NCI-H2107 (cell line): ENCODE measurements around the gene ASAP2.

ENCODE experiments used
- DNase-seq: peaks from one replicate; lab custom pipeline; 2025; lab: John Stamatoyannopoulos, UW

ASAP2 gene

DNA sequence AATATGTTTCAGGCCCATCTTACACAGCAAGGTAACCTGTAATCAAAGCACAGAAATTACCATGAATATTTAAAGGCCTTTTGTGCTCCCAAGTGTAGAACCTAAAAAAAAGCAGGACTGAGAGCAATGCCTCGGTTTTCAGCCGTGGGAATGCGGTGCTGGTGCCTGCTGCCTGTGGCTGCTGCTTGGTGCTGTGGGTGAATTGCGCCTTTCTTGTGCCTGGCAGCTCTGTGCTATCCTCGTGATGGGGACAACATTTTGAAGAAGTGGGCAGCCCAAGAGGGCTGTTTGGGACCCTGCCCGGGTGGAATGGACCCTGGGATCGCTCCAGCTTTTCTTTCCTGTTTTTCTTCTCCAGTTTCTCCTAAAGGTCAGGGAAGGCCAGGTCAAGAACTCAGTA lies 91.2 kb downstream of the ASAP2 start:
- no peak for DNase-seq

DNA sequence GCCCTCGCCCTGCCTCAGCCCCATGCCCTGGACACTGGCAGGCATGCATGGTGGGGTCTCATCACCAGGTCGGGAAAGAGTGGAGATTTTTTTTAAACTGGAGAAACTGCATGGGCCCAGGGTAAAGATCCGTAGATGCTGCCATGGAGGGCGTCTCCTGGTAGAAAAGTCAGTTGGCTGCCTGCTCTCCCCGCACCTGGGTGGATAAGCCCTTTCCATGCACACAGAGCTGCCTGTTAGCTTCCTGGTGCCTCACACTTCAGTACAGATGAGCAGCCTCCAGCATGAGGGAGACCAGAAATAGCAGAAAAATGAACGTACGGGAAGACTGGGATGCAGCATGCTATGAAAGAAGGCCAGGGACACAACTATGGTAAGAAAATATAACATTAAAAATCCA lies 92.0 kb downstream of the ASAP2 start:
- no peak for DNase-seq

DNA sequence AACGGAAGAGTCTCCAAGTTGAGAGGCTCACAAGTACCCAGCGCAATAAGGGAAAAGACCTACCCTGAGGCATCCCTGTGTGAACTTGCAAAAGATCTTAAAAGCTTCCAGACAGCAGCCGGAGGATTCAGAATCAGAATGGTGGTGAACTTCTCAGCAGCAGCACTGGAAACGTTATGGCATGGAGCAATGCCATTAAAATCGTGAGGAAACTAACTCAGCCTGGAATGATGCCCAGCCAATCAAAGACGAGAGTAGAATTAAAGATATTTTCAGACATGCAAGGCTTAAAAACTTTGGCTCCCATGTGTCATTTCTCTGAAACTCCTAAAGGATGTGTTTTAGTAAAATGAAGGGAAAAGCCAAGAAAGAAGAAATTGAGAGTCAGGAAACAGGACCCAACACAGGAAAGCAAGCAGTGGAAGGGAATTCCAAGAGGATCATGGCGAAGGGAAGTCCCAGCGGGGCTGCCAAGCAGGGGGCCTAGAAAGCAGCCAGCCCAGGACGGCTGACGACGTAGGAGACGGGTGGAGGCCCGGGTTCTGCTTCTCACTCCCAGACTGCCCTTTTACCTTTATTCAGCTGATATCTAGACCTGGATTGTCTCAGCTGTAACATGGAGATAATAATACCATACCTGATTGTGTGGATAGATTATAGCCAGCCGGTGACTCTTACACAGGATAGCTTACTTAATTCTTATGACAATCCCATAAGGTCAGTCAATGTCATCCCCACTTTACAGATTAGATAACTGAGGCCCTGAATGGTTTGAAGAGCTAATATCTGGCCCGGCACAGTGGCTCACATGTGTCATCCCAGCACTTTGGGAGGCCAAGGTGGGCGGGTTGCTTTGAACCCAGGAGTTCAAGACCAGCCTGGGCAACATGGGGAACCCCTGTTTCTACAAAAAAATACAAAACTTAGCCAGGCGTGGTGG lies 92.8 kb downstream of the ASAP2 start:
- DNase-seq: no peak

DNA sequence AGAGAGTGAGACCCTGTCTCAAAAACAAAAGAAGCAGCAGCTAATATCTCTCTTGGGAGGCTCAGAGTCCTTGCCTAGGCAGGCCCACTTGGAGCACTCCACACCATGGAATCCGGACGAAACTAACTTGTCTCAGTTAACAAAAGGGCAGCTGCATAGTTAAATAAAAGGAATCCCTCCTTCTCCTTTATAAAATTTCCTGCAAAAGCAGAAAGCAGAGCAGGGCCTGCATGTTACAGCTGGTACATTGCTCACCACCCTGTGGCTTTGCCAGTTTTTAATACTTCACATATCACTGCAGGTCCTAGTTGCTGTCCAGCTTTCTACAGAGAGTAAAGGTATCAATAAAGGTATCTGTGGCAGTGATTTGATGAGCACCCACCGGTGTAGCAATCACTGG lies 93.6 kb downstream of the ASAP2 start:
- no peak for DNase-seq

DNA sequence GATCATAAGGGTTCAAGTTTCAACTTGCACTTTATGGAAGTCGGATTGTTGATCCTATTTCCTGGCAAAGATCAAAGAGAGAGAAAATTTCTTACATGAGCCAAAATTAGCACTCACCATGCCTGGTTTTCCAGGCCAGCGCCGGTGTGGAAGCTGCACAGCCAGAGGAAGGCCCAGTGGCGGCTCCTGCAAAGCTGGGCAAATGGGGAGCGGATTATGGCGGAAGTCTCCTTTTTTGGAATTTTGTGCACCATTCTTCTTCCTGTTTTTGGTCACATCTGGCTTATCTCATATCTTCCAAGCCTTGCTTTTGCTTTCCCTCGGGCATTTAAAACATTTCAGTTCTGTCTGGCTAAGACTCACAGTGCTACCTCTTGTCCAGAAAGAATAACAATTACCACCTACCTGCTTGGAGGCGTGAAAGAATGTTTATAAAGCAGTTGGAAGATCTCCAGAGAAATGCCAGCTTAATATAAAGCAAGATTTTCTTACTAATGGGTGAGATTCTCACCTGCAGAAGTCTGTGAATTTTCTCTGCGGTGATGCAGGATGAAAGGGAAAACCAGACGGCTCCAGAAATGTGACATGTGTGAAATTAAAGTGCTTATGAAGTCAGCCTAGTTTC lies 94.3 kb downstream of the ASAP2 start:
- DNase-seq: no peak

DNA sequence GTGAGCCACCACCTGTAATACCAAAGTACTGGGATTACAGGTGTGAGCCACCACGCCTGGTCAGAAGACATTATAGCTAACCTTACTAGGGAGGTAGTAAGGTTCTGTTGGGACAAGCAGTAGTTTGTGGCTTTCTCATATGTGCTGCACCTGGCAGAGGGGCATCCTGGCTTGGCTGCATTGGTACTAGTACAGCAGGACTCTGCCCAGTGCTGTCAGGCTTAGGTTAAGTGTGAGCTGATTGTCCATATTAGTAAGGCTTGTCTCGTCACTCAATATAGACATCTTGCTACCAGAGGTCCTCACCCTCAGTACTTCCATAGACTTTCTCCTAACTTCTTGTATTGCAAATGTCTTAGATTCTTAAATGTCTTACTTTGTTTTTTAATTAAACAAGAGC lies 96.1 kb downstream of the ASAP2 start:
- DNase-seq: no peak

DNA sequence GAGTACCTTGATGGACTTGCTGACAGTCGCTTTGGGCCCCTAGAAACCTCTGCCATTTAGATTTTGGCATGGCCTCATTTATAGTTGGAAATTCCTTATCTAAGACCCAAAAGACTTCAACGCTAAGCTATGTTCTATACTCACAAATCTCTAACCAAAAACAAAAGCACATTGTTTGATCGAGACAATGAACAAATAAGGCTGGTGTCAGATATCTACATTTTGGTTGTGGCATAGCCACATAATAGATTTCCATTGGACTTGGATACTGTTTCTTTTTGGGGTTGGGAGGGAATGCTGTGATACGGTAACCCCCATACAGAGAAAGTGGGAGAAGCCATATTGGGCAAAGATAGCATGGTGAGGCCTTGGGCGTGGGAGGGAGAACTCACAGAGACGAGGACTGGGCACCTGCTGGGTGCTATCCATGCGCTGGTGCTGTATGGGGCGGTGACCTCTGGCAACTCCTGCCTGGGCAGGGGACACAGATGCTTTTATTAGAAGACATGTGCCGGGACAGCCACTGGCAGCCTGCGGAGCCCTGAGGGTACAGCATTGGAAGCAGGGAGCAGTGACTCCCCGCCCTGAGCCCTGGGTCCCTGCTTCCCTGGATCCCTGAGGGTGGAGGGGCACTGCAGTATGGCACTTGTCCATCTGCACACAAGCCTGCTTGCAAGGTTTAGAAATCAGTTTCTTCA lies 97.1 kb downstream of the ASAP2 start:
- no peak for DNase-seq

DNA sequence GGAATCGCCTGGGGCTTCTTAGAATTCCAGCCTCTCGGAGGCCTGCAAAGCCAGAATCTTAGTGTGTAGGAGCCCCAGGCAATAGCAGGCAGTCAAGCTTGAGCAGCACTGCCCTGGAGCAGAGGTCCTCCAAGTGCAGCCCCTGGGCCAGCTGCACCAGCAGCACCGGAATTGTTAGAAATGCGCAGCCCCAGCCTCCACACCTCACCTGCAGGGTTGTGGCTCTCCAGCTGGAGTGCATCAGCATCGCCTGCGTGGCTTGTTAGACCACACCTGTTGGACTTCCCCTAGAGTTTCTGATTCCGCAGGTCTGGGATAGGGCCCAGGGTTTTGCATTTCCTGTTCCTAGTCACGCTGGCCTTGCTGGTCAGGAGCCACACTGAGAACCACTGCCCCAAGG lies 100.3 kb downstream of the ASAP2 start:
- DNase-seq: no peak

DNA sequence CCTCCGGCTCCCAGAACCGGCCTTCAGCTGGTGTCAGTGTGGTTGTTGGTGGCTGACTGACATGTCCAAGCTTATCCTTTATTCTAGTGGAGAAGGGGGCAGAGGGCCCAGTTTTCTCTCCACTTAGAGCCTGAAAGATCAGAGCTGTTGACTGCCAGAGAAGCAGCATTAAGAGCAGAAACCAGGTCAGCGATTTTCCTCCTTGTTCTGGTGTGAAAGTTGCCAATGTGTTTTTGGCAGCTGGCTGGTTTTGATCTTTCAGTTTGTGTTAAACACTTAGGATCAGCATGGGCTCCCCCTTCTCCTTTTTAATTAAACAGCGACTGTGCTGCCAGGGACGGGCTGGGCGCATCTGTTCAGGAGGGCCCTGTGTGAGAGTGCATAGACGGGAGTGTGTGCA lies 100.9 kb downstream of the ASAP2 start:
- DNase-seq: no peak

DNA sequence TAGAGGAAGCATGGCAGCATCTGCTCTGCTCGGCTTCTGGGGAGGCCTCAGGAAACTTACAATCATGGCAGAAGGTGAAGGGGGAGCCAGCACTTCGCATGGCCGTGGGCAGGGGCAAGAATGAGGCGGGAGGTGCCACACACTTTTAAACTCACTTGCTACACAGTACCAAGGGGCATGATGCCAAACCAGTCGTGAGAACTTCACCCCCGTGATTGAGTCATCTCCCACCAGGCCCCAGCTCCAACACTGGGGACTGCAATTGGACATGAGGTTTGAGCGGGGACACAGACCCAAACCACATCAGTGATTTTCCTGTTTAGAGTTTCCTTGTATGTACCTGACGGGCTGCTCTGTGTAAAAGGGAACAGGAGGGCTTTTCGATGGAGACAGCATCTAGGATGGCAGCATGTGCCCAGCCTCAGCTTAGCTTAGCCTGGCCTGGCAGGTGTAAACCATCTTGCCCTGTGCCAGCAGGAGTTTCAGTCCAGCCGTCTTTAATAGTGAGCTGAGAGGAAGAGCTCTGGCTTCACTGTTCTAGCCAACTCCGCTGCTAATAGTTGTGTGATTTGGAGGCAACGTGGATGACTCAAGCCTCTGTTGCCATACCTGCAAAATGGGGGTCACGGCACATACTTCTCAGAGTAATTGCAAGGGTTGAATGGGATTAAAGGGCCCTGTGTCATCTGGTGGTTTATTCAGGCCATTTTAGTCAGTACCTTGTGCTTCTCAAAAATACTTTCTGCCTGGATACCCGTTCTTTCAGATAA lies 101.8 kb downstream of the ASAP2 start:
- DNase-seq: no peak

DNA sequence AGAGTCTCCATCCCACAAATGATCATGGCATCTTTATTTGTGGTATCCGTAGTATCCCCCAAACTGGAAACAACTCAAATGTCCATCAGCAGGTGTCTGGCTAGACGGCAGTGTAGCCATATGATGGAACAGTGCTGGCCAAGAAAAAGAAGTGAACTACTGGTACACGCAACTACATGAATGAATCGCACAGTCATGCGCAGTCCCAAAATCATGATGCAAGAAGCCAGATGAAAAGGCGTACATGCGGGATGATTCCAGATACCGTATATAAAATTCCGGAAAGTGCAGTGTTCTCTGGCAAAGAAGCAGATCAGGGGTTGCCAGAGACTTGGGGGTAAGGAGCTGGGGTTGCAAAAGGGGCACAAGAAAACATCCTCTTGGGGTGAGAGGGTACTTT lies 102.5 kb downstream of the ASAP2 start:
- no peak for DNase-seq

DNA sequence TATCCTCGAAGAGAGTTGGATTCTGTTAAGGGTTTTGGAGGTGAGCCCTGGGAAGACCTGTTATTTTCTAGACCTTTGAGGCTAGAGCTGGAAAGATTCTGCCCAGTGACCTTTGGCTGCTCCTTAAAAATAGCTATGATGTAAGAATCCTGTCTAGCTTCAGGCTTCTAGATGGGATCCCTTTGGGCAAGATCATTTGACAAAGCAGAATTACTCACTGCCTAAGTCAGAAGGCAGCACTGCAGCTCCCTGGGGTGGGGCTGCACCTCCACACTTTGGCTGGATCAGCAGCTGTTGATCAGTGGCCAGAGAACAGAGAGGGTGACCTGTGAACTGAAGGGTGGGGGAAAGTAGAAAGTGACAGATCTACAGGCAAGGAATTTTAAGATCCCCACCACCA lies 103.8 kb downstream of the ASAP2 start:
- DNase-seq: no peak

DNA sequence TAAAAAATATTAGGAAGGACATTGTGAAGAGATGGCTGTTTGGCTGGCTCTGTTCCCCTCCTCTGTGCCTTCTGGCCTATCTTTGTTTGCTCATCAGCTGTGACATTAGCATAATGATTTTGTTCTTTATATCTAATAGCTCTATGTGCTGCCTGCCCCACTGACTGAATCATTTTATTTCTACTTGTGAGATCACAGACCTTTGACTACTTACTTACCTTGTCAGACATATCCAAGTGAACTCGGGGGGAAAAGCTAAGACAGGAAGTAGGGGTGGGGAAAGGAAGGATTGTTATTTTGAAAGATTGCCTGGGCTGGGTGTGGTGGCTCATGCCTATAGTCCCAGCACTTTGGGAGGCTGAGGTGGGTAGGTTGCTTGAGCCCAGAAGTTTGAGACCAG lies 104.2 kb downstream of the ASAP2 start:
- DNase-seq: no peak

DNA sequence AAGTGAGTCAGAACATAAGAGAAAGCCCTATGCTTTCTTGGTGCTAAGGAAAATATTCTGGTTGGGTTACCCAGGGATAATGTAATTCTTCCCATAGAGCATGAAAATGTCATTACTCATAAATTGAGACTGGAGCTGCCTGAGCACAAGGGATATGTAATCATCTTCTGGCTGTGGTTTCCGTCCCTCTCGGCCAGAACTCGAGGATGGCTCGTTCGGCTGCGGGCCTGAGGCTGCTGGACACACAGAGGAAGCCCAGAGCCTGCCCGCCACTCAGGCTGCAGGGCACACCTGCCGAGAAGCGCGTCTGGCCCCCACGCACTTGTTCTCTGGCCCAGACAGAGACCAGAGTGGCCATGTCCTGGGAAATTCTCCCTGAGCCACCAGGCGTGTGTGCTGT lies 104.9 kb downstream of the ASAP2 start:
- DNase-seq: no peak

DNA sequence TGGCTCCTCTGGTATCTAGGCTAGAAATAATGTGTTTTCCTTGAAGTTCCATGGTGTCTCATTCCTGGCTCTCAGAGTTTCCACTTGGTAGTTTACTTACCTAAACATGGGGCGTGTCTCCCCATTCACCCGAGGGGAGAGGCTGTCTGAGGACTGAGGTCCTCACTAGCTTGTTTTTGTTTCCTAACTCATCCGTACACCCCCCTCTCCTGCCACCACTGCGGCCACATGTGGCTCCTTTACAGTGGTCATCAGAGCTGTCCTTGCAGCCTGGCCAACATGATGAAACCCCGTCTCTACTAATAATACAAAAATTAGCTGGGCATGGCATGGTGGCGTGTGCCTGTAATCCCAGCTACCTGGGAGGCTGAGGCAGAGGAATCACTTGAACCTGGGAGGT lies 106.0 kb downstream of the ASAP2 start:
- no peak for DNase-seq

DNA sequence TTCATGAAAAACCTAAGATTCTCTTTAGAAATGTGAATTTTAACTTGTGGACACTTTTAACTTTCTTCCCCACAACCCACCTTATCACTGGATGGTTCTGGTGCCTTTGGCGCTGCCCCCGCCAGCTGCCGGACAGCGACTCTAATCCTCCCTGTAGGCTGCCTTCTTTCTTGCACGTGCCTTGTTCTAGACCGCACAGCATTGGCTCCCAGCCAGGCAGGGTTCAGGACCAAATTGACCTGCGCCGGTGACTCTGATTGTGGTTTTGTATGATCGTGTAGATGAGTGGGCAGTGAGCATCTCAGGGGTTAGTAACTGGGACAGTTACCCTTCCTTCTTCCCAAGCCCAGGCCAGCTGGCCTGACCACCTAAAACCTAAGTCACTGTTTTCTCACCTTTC lies 106.8 kb downstream of the ASAP2 start:
- no peak for DNase-seq

DNA sequence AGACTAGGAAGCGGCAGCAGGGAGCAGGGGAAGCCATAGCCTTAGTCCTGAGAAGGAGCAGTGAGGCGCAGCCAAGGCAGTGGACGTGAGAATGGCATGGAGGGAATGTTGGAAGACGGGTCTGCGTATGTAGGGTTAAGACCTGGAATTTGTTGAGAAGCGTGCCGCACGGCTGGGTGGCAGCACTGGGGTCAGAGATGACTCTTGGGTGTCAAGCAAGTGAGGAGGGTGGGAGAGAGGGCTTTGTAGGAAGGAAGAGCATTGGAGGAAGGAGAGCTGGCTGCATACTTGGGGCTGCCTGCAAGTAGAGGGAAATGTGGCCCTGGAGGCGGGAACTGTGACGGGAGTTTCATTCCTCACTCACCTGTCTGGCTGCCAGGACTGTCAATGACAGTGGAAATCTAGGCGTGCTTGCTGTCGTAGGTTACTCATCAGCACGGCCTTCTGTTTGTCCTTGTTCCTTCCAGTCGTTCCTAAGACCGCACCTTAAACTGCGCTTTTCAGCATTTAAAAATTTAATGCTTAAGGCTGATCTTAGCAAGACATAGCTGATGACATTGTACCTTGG lies 108.8 kb downstream of the ASAP2 start:
- DNase-seq: no peak

DNA sequence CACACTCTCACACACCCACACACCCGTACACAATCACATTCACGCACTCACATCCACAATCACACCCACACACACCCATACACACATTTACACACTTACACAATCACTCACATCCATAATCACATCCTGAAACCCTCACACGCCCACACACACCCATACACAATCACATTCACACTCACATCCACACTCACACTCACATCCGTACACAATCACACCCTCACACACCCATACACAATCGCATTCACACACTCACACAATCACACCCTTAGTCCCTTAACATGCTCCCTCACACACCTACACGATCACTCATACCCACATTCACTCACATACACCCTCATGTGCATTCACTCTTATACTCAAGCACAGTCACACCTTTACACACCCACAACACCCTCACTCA lies 110.9 kb downstream of the ASAP2 start:
- DNase-seq: no peak

DNA sequence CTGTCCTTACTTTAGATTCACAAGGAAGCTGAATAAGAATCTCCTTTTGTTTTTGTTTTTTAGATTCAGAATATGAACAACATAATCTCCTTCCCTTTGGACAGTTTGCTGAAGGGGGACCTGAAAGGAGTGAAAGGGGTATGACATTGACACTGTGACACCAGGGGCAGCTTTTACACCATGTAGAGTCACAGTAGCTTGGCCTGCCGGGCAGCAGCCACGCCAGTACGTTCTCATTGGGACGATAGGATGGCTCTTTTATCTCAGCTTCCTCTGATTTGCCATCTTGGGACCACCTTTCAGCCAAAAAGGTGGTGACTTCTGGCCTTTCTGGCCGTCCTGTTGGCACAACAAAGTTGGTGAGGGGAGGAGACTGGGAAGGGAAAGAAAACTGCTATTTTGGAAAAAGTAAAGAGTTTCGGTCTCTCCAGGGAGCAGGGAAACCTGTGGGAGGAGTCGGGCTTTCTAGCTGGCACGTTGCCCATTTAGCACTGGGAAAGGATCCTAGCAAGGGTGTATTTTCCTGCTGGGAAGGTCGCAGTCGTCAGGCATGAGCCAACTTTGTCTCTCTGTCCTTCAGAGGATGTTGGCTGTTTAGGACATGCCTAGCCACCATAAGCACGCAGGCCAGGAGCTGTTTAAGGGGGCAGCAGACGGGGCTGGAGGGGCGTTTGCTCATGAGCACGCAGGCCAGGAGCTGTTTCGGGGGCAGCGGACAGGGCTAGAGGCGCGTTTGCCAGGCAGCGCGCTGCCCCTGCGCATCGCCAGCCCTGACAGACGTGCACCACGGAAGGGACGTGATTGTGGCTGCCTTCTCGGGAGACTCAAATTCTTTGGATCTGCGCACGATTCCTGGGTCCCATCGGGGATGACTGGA lies 112.1 kb downstream of the ASAP2 start:
- no peak for DNase-seq

DNA sequence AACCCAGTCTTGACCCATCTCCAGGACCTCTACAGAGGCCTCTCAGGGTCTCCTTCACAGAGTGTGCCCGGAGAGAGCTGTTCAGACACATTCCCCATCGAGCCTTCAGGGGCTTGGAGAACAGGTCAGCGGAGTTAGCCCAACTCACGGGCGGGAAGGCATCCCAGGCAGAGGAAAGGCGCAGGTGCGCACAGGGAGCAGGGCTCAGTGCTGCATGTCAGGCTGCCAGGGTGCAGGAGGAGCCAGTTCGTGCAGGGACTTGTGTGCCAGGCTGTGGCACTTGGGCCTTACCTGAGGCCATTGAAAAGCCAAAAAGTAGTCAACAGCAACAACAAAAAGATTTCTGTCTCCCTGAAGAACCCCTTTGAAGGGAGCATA lies 112.7 kb downstream of the ASAP2 start:
- DNase-seq: no peak

DNA sequence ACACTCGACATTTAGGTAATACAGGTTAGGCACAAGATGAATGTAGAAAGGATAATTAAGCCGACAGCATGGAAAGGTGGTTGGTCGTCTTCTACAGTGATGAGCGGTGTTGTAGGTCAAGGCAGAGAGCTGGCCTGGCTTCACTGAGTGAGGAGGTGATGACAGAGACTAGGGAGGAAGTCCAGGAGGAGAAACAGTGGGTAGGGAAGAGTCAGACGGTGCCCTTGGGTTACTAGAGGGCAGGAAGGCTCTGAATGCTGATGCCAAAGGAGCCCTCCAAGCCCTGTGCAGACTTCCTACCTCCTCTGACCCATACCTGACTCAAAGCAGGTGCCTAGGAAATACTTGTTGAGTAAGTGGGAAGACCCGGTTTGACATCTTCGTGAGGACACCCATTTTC lies 116.0 kb downstream of the ASAP2 start:
- DNase-seq: no peak
